ENCODE measurements around the gene TMEM44. TPM values are rescaled to one million over a fixed set of nuclear protein-coding genes. Genes with fewer than 3 reads are reported as not detected.

TMEM44 gene
- total and polyA plus RNA-seq, 10 donors = 5.5 to 30.3 (median 22.1) TPM

DNA sequence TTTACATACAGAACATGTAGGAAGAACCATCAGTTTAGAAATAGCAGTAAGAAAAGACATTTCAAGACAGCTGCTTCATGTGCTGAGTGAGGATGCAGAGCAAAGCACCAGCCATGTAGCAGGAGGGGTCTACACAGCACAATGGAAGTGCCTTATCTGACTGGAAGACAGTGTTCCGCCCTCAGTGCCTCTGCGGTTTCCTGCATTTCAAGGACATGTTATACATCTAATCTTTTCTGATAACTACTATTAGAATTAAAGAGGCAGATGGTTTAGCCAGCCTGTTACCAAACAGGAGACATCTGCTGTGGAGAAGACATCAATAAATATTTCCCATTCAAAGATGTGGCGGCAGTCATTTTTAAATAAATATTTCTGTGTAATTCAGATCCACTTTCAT, 28.2 kb upstream of the TMEM44 start:
- 23 to 45% (median 29%) methylated on average over 3 of the region's 3 CpGs for WGBS, 5 donors
- peak overlapping the region in 7 of 8 donors; percentile 30 to 72 (median 61) for H3K27ac ChIP-seq

DNA sequence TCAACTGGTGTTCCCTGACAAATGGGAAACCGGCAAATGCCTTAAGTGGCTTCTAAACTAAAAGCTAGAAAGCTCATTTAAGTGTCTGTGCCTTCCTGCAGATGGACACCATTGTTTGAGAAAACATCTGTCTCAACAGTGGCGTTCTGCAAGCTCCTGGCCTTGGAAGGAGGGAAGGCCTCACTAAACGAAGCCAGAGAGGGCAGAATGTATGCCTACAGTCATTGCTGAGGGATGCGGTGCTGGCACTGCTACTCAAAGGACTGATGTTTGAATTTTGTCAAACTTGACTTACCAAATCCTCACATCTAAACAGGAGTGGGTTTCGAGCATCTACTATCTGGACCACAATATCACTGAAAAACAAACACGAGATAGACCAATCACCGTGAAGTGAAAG, 26.6 kb upstream of the TMEM44 start:
- intact Hi-C loops (cut with DNase I; ENCODE audit: low total_unique reads) = no loop called here
- TF ChIP-seq POLR2A (IDR thresholded peaks at IDR 0.05) = no peak
- no peak for TF ChIP-seq POLR2AphosphoS5 (IDR thresholded peaks at IDR 0.05)
- TF ChIP-seq, protein P1, sequence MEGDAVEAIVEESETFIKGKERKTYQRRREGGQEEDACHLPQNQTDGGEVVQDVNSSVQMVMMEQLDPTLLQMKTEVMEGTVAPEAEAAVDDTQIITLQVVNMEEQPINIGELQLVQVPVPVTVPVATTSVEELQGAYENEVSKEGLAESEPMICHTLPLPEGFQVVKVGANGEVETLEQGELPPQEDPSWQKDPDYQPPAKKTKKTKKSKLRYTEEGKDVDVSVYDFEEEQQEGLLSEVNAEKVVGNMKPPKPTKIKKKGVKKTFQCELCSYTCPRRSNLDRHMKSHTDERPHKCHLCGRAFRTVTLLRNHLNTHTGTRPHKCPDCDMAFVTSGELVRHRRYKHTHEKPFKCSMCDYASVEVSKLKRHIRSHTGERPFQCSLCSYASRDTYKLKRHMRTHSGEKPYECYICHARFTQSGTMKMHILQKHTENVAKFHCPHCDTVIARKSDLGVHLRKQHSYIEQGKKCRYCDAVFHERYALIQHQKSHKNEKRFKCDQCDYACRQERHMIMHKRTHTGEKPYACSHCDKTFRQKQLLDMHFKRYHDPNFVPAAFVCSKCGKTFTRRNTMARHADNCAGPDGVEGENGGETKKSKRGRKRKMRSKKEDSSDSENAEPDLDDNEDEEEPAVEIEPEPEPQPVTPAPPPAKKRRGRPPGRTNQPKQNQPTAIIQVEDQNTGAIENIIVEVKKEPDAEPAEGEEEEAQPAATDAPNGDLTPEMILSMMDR (IDR thresholded peaks at IDR 0.05 in 8 of 11, conservative IDR thresholded peaks at IDR 0.05 in 3 of 11) = no peak
- no peaks in the 10 kb centered on the region for H3K27me3 ChIP-seq (replicated peaks in 1 of 7)
- H3K4me3 ChIP-seq = no peak overlapping the region
- H3K9me3 ChIP-seq = no peaks in the 10 kb centered on the region
- 81 to 86% (median 82%) methylated on average over 7 of the region's 7 CpGs for whole genome bisulfite sequencing, 5 donors
- H3K36me3 ChIP-seq = peaks cover 0 to 84% (median 47%) of the 10 kb centered on the region in 6 donors
- no peak for DNase-seq
- peaks cover 0 to 52% (median 29%) of the 10 kb centered on the region in 6 donors for H3K4me1 ChIP-seq
- H3K27ac ChIP-seq = peak overlapping the region in 5 of 8 donors; percentile 10 to 72 (median 55)

More for the DNA sequence above, 28.2 kb upstream of the TMEM44 start:
- H3K4me1 ChIP-seq = peaks cover 0 to 58% (median 29%) of the 10 kb centered on the region in 6 donors
- no peak for DNase-seq
- peak in 1 of 3 donors; percentile 69 for TF ChIP-seq POLR2AphosphoS5 (IDR thresholded peaks at IDR 0.05)
- TF ChIP-seq POLR2A (IDR thresholded peaks at IDR 0.05) = no peak
- no peaks in the 10 kb centered on the region for H3K9me3 ChIP-seq
- peaks cover 4 to 93% (median 60%) of the 10 kb centered on the region in 6 donors for H3K36me3 ChIP-seq
- intact Hi-C loops (cut with DNase I; ENCODE audit: low total_unique reads) = no loop called here
- no peak overlapping the region for H3K4me3 ChIP-seq
- no peaks in the 10 kb centered on the region for H3K27me3 ChIP-seq (replicated peaks in 1 of 7)

DNA sequence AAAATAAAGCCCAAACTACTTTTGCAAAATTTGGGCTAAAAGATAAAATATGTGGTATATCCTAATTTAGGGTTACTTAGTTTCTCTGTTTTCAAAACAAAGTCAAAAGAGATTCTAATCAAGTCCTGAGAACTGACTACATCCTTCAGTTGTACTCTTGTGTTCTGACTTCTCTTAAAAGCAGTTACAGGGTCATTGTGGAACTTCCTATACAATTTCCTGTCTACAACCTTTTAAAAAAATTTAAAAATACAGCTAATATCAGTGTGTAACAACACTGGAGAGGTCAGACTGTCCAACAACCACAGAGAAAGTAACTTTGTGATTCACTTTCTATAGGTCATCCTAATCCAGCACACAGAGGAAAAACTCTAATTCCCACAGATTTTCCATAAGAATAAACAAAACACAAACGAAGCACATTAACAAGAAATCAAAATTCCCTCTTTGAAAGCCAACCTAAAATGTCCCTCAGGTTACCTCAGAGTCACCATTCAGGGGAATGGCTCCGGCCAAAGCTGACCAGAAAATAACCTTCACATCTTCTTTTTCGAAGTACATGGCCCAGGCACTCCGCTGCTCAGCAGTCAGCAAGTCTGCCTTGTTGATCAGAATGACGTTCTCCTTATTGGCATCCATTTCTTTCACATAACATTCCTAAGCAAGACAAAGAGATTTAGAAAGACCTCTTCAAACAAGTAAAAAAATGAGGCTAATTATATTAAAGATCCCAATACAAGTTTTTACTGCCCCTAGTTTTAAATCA, 25.4 kb upstream of the TMEM44 start:
- TF ChIP-seq POLR2A (IDR thresholded peaks at IDR 0.05) (no peak), POLR2AphosphoS5 (IDR thresholded peaks at IDR 0.05) (no peak)
- TF ChIP-seq, protein P1 (IDR thresholded peaks at IDR 0.05 in 8 of 11, conservative IDR thresholded peaks at IDR 0.05 in 3 of 11) = no peak
- H3K9me3 ChIP-seq = no peaks in the 10 kb centered on the region
- intact Hi-C loops (cut with DNase I; ENCODE audit: low total_unique reads) = no loop called here
- H3K27me3 ChIP-seq (replicated peaks in 1 of 7) = no peaks in the 10 kb centered on the region
- H3K4me1 ChIP-seq = peaks cover 0 to 52% (median 29%) of the 10 kb centered on the region in 6 donors
- H3K27ac ChIP-seq = peak overlapping the region in 6 of 8 donors; percentile 3 to 72 (median 54)
- 68 to 74% (median 72%) methylated on average over 5 of the region's 5 CpGs for WGBS, 5 donors
- DNase-seq = no peak
- H3K4me3 ChIP-seq = no peak overlapping the region
- H3K36me3 ChIP-seq = peaks cover 0 to 84% (median 37%) of the 10 kb centered on the region in 6 donors

DNA sequence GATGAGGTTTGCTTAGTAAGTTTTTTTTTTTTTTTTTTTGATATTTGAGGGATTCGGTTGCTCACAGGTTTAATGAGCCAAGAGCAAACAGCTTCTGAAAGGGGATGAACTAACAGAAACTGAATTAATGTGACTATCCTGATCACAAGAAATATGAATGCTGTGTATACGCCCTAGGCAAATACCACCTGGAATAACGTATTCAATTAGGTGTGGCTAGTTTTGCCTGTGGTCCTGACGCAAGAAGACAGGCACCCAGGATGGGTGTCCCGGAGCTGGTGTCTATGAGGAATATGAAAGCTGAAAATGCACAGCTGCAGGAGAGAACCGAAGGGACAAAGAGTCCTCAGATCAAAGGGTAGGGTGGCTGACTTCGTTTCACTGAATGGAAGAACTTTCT, 24.2 kb upstream of the TMEM44 start:
- H3K27ac ChIP-seq = peak overlapping the region in 3 of 8 donors; percentile 50 to 72 (median 53)
- no peak for TF ChIP-seq POLR2AphosphoS5 (IDR thresholded peaks at IDR 0.05)
- TF ChIP-seq, protein P1 (IDR thresholded peaks at IDR 0.05 in 8 of 11, conservative IDR thresholded peaks at IDR 0.05 in 3 of 11) = no peak
- TF ChIP-seq POLR2A (IDR thresholded peaks at IDR 0.05) = no peak
- peaks cover 0 to 46% (median 29%) of the 10 kb centered on the region in 6 donors for H3K4me1 ChIP-seq
- H3K9me3 ChIP-seq = no peaks in the 10 kb centered on the region
- intact Hi-C loops (cut with DNase I; ENCODE audit: low total_unique reads) = no loop called here
- no peaks in the 10 kb centered on the region for H3K27me3 ChIP-seq (replicated peaks in 1 of 7)
- WGBS, 5 donors = 79 to 94% (median 81%) methylated on average over 7 of the region's 7 CpGs
- H3K4me3 ChIP-seq = no peak overlapping the region
- DNase-seq = no peak
- peaks cover 0 to 87% (median 43%) of the 10 kb centered on the region in 6 donors for H3K36me3 ChIP-seq
